Stimulated activated CD8-positive, alpha-beta memory T cell treated with anti-CD3 and anti-CD28 coated beads, Interleukin-2, amount 100 ng/mL, for 48 hours (primary cell): ENCODE results near the gene TSHZ2.
"Not testable (repeated sequence)": the region's sequence is repeated elsewhere in the genome, so short reads cannot be mapped to it uniquely, and the experiment has no call there.

ENCODE experiments used
- DNase-seq, 2 donors: peaks; one replicate each; pipeline ENCODE4 v3.0.0-alpha.2; 2020; ENCODE audit warnings: low read depth in 2 of 2

Gene TSHZ2

GRCh38 chr20:53447316-53447715 lies 475.2 kb downstream of the TSHZ2 start:
- DNase-seq: no peak

DNA sequence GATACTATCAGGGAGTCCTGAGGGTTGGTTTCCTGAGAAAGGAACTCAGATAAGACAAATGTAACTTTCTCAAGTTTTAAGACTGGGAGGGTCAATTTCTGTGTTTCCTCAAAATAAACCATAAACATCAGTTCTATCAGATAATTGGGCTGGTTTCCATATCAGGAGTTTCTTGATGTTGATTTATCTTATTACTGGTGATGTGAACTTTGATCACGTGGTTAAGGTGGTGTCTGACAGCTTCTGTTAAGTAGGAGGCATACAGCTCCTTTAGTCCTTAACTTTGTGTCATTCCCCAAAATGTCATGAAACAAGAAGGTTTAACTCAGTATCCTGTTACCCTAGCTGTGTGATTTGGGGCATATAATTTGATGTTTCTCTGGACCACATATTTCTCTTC lies 476.3 kb downstream of the TSHZ2 start:
- no peak for DNase-seq

- DNase-seq: no peak
These were observed 476.7 kb downstream of the TSHZ2 start for GRCh38 chr20:53448875-53449274.

GRCh38 chr20:53453076-53453475 lies 480.9 kb downstream of the TSHZ2 start:
- DNase-seq: no peak

- no peak for DNase-seq
These were observed 482.6 kb downstream of the TSHZ2 start for GRCh38 chr20:53454675-53455276.

GRCh38 chr20:53463101-53463972 lies 491.2 kb downstream of the TSHZ2 start:
- DNase-seq: no peak

- no peak for DNase-seq
These were observed 494.1 kb downstream of the TSHZ2 start for GRCh38 chr20:53466279-53466678.

DNA sequence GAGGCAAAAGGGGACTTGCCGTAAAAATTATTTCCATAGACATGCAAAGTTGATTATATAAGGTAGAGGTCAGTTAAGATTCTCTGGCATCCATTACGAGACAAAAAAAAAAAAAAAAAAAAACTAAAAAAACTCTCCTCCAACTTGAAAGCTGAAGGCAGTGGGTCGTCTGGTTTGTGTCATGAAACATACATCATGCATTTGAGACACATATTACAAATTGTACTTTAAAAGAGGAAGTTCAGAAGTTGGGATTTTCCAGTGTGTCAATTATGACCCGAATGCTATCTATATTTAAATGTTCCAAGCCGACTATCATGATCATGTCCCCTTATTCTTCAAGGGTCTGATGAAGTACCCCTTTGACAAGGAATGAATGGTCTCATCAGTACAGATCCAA lies 496.4 kb downstream of the TSHZ2 start:
- DNase-seq: no peak

DNA sequence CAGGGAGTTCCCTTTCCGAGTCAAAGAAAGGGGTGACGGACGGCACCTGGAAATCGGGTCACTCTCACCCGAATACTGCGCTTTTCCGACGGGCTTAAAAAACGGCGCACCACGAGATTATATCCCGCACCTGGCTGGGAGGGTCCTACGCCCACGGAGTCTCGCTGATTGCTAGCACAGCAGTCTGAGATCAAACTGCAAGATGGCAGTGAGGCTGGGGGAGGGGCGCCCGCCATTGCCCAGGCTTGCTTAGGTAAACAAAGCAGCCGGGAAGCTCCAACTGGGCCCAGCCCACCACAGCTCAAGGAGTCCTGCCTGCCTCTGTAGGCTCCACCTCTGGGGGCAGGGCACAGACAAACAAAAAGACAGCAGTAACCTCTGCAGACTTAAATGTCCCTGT lies 500.7 kb downstream of the TSHZ2 start:
- DNase-seq: not testable (repeated sequence)

- no peak for DNase-seq
These were observed 508.8 kb downstream of the TSHZ2 start for GRCh38 chr20:53480913-53481312.

DNA sequence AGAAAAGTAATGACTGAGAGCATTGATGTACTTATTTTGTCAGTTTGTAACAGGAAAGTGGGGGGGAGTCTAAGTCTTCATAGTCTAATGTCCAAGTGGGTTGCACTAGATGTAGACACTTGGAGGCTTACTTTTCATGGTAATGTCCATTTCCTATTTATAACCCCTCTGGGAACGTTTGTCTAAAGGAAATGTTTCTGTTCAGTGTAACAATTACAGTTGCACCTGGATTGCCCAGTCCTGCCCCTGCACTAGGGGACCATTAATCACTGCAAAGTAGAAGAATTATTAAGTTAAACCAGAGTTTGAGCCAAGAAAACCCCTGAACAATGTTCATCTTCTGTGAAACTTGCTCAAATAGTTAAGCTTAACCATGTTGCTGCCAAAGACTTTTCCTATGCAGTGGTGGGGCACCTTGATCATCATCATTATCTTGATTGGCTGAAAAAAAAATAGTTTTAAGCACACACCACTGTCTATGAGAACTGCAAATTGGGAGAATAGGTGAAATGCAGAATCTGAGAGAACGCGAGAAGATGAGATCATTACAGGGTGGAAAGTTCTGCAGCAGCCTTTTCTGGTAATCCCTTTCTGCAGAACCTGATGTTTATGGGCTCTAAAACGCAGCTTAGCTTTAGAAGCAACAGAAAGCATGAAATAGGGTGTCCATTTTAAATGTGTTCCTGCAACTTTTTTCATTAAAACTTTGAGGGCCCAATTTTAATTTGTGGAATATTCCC lies 515.5 kb downstream of the TSHZ2 start:
- DNase-seq: no peak

DNA sequence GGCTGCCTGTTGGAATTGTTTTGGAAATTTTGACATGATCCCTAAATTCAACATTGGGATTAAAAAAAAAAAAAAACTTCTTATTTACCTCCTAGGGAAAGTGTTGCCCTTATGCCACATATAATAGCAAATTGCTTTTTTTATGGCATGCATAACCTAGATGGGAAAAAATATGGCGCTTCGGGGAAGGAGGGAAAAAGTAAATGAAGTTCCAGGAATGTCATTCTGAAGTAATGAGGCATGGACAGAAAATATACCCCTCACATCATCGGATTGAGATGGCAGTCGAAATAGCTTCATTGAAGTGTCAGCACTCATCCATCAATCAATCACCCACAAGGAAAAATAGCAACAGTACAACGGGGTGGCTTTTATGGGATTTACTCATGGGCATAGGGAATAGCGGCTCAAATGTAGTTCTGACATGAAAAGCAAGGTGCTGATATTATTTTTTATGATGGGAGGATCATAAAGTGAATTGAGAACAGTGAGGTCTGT lies 516.7 kb downstream of the TSHZ2 start:
- DNase-seq: no peak

- no peak for DNase-seq
These were observed 517.4 kb downstream of the TSHZ2 start for GRCh38 chr20:53489528-53489927.

DNA sequence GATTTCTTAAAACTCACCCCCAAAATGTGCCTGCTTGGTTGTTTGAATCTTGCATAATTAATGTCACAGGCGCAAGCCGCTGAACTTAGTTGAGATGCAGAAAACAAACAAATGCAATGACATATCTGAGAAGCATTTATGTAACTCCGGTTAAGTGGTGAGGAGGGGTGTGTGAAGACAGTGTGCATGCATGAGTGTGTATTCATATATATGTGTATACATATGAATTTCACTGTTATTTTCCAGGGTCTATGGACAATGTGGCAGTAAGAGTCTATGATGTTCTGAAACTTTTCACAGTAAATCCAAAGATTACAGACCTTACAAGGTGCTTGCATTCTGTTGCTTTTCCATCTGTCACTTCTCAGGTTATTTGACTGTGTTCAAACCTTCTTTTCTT lies 518.5 kb downstream of the TSHZ2 start:
- no peak for DNase-seq

GRCh38 chr20:53491462-53491861 lies 519.3 kb downstream of the TSHZ2 start:
- no peak for DNase-seq

DNA sequence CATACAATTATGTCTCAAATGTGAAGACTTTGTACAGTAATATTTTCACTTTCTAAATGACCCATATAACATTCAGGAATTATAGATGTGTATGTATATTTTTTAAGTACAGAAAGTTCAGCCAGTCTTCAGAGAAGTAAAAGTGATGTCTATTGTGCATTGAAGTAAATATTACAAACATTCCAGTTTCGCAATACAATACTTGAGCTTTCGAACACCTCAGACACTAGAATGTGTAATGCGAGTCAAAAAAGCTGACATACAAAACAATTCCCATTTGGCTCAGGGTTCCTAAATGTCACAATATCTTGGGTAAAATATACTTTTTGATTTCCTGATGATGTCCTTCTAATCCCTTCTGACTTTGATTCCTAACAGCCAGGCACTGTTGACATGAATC lies 520.1 kb downstream of the TSHZ2 start:
- no peak for DNase-seq

- DNase-seq: no peak
These were observed 521.2 kb downstream of the TSHZ2 start for GRCh38 chr20:53493311-53493857.

GRCh38 chr20:53494753-53495152 lies 522.6 kb downstream of the TSHZ2 start:
- DNase-seq: no peak

DNA sequence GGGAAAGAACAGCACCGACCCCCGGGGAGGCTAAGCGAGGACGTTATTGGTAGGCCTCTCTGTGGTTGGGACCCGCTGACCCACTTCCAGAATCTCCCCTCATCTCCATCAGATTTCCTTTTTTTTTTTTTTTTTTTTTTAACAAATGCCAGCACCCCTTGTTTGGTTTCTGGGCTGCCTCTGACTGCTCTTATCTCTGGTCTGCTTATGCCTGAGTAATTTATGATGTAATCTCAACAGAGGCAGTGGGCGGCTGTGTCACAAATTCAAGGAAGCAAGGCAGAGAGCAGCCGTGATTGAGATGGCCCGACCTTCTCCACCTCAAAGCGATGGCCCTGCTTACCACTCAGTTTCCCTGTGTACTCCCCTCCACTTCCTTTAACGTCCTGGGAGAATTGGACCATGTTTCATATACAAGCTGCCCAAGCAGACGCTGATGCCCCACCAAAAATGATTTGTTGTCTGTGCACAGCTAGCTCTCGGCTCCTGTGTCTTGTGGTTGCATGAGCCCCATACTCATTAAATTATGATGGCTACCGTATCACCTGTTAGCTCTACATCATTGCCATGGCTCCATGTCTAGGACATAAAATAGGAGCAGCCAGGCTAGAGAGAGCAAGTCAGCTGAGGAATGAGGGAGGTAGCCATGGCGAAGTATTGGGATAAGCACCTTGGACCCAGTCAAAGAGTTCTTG lies 523.4 kb downstream of the TSHZ2 start:
- no peak for DNase-seq

GRCh38 chr20:53497246-53497645 lies 525.1 kb downstream of the TSHZ2 start:
- DNase-seq: no peak

- no peak for DNase-seq
These were observed 526.2 kb downstream of the TSHZ2 start for GRCh38 chr20:53498341-53498740.

DNA sequence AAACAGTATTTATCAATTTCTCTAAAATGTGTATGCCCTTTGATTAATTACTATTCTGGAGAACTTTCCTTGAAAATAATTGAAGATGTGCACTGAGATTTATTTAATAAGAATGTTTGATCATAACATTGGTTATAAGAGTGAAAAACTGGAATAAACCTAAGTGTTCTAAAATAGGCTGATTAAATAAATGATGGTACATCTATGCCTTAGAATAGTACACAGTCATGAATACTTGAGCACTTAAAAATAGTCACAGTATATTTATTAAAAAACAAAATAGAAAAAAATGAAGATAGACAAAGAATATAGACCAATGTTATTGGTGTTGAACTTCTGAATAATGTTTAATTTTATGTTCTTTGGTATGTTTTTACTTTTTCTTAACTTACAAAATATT lies 528.5 kb downstream of the TSHZ2 start:
- no peak for DNase-seq
